Neural progenitor cell (in vitro differentiated cells): ENCODE measurements around the gene UPP2. TPM values are rescaled to one million over a fixed set of nuclear protein-coding genes. Genes with fewer than 3 reads are reported as not detected.

ENCODE experiments used
- DNase-seq: peaks from one replicate; pipeline ENCODE4 v3.0.0-alpha.2; 2016; ENCODE audit warnings: low spot score
- H2AFZ ChIP-seq: fragments of 200-600 bp; sonication (generic); replicated peaks from 2 replicates; pipeline ENCODE4 v1.6.1; 2016; ENCODE audit warnings: antibody characterized with exemption
- H3F3A ChIP-seq: fragments of 200-600 bp; sonication (generic); 2 replicates; pipeline ENCODE4 v1.6.1; 2016; ENCODE audit warnings: antibody characterized with exemption, low read depth
- H3K27ac ChIP-seq: fragments of 200-600 bp; sonication (generic); 2 replicates; pipeline ENCODE4 v1.5.1; 2016; ENCODE audit warnings: mild to moderate bottlenecking
- H3K27me3 ChIP-seq: fragments of 200-600 bp; sonication (generic); 2 replicates; pipeline ENCODE4 v1.6.1; 2016; ENCODE audit warnings: mild to moderate bottlenecking, moderate library complexity
- H3K36me3 ChIP-seq: fragments of 200-600 bp; sonication (generic); 2 replicates; pipeline ENCODE4 v1.5.1; 2016
- H3K4me1 ChIP-seq: fragments of 200-600 bp; sonication (generic); 2 replicates; pipeline ENCODE4 v1.6.1; 2016; ENCODE audit warnings: mixed run types
- H3K4me2 ChIP-seq: fragments of 200-600 bp; sonication (generic); 2 replicates; pipeline ENCODE4 v1.6.1; 2016
- H3K4me3 ChIP-seq: fragments of 200-600 bp; sonication (generic); 2 replicates; pipeline ENCODE4 v1.5.1; 2016
- H3K79me2 ChIP-seq: fragments of 200-600 bp; sonication (generic); 2 replicates; pipeline ENCODE4 v1.6.1; 2016; ENCODE audit warnings: low read depth
- H3K9ac ChIP-seq: fragments of 200-600 bp; sonication (generic); 2 replicates; pipeline ENCODE4 v1.6.1; 2016
- H3K9me3 ChIP-seq: fragments of 200-600 bp; sonication (generic); 2 replicates; pipeline ENCODE4 v1.5.1; 2016; ENCODE audit warnings: low read depth
- H4K20me1 ChIP-seq: fragments of 200-600 bp; sonication (generic); 2 replicates; pipeline ENCODE4 v1.6.1; 2016; ENCODE audit warnings: low read depth
- H3K27ac Mint-ChIP-seq: 3 replicates; pipeline ENCODE4 v1.8.0; 2021; ENCODE audit warnings: mixed read lengths
- H3K27me3 Mint-ChIP-seq: 2 replicates; pipeline ENCODE4 v1.8.0; 2022; ENCODE audit warnings: low read depth, mild to moderate bottlenecking, inconsistent platforms, moderate library complexity, mixed read lengths; ENCODE audit not compliant: insufficient read depth
- H3K36me3 Mint-ChIP-seq: 3 replicates; pipeline ENCODE4 v1.8.0; 2021; ENCODE audit warnings: mixed read lengths
- H3K4me1 Mint-ChIP-seq: 3 replicates; pipeline ENCODE4 v1.8.0; 2021; ENCODE audit warnings: mixed read lengths
- H3K4me3 Mint-ChIP-seq: 3 replicates; pipeline ENCODE4 v1.8.0; 2021; ENCODE audit warnings: mild to moderate bottlenecking, moderate library complexity, mixed read lengths
- H3K9me3 Mint-ChIP-seq: 3 replicates; pipeline ENCODE4 v1.8.0; 2020; ENCODE audit warnings: mixed read lengths
- EZH2 ChIP-seq: fragments of 200-600 bp; sonication (generic); IDR thresholded peaks from 2 replicates; pipeline ENCODE4 v1.6.1; 2017; ENCODE audit warnings: antibody characterized with exemption, mild to moderate bottlenecking, moderate library complexity
- EZH2phosphoT487 ChIP-seq: fragments of 200-600 bp; sonication (generic); IDR thresholded peaks from 2 replicates; pipeline ENCODE4 v1.6.1; 2017; ENCODE audit warnings: antibody characterized with exemption
- total RNA-seq: library from RNA; depleted of rRNA; stranded (reverse); fragments of >200 nt; gene quantifications from 2 replicates; pipeline ENCODE4 v1.2.3, GENCODE V29; 2015; ENCODE audit warnings: low replicate concordance
- TF ChIP-seq, protein P1 (sequence below): fragments of 200-600 bp; sonication (generic); IDR thresholded peaks from 2 replicates; pipeline ENCODE4 v1.5.1; 2017; ENCODE audit warnings: antibody characterized with exemption, mild to moderate bottlenecking

UPP2 gene
- total RNA-seq, 1 donor from 2014 or later: not detected

DNA sequence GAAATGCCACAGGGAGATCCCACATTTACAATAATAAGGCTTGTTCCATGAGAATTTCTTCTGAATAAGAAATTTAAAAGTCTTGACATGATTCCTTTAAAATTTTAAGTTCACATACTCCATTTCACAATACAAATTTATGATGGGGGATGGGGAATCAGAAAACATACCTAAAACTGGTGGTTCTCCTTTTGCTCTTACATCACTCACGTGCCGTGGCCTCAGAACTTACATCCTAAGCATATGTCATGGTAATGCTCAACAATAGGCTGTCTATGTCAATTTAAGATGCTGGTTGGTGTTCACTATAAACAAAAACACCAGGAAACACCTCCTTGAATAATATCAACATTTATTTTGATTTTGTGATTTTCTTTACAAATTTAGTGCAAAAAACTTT, 12.8 kb downstream of the UPP2 start:
- no peak overlapping the region for H3K4me3 Mint-ChIP-seq
- TF ChIP-seq EZH2 (no peak), EZH2phosphoT487 (no peak)
- TF ChIP-seq, protein P1, sequence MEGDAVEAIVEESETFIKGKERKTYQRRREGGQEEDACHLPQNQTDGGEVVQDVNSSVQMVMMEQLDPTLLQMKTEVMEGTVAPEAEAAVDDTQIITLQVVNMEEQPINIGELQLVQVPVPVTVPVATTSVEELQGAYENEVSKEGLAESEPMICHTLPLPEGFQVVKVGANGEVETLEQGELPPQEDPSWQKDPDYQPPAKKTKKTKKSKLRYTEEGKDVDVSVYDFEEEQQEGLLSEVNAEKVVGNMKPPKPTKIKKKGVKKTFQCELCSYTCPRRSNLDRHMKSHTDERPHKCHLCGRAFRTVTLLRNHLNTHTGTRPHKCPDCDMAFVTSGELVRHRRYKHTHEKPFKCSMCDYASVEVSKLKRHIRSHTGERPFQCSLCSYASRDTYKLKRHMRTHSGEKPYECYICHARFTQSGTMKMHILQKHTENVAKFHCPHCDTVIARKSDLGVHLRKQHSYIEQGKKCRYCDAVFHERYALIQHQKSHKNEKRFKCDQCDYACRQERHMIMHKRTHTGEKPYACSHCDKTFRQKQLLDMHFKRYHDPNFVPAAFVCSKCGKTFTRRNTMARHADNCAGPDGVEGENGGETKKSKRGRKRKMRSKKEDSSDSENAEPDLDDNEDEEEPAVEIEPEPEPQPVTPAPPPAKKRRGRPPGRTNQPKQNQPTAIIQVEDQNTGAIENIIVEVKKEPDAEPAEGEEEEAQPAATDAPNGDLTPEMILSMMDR: no peak

DNA sequence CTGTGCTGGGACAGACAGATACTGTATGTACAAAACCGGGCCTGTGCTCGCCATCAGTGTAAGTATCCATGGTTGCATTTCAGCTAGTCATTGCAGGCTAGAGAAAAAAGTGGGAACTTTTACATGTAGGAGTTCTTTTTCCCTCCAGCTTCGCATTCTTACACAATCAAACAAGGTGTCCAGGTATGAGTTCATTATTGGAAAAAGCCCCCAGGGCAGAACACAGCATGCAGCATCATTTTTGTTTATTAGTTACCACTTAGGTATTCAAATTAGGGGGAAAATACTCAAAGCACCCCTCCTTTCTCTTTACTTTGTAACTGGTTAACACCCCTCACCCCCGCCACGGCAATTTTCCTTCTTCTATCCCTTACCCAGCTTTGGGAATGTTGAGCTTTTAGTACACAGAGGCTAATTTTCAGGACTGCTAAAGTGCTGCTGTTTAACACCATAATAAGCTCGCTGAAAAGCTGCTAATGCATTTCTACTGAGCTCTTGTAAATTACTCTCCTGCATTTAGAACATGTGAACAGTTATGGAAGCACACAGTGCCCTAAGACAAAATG, 13.6 kb downstream of the UPP2 start:
- Mint-ChIP-seq H3K27me3 (no peaks in the 10 kb centered on the region), H3K4me3 (no peak overlapping the region), H3K4me1 (no peaks in the 10 kb centered on the region), H3K36me3 (no peaks in the 10 kb centered on the region), H3K9me3 (no peaks in the 10 kb centered on the region), H3K27ac (no peak overlapping the region)
- Histone ChIP-seq H3K4me2 (no peak overlapping the region), H3K4me3 (no peak overlapping the region), H2AFZ (no peak overlapping the region), H3K27me3 (no peaks in the 10 kb centered on the region), H3K36me3 (no peaks in the 10 kb centered on the region), H3K9ac (no peak overlapping the region), H3K79me2 (no peaks in the 10 kb centered on the region), H3K4me1 (no peaks in the 10 kb centered on the region), H3F3A (no peaks in the 10 kb centered on the region), H3K9me3 (no peaks in the 10 kb centered on the region), H4K20me1 (no peaks in the 10 kb centered on the region), H3K27ac (no peak overlapping the region)
- DNase-seq: no peak
- TF ChIP-seq, protein P1: no peak

More for the DNA sequence above, 12.8 kb downstream of the UPP2 start:
- no peaks in the 10 kb centered on the region for H3K27me3 ChIP-seq
- Mint-ChIP-seq H3K4me1 (no peaks in the 10 kb centered on the region), H3K9me3 (no peaks in the 10 kb centered on the region), H3K36me3 (no peaks in the 10 kb centered on the region), H3K27me3 (no peaks in the 10 kb centered on the region), H3K27ac (no peak overlapping the region)
- no peak overlapping the region for H3K27ac ChIP-seq
- no peaks in the 10 kb centered on the region for H3K36me3 ChIP-seq
- no peaks in the 10 kb centered on the region for H3F3A ChIP-seq
- H3K9ac ChIP-seq: no peak overlapping the region
- H2AFZ ChIP-seq: no peak overlapping the region
- no peak for DNase-seq
- no peaks in the 10 kb centered on the region for H3K4me1 ChIP-seq
- H4K20me1 ChIP-seq: no peaks in the 10 kb centered on the region
- H3K4me3 ChIP-seq: no peak overlapping the region
- no peak overlapping the region for H3K4me2 ChIP-seq
- H3K9me3 ChIP-seq: no peaks in the 10 kb centered on the region
- H3K79me2 ChIP-seq: no peaks in the 10 kb centered on the region

DNA sequence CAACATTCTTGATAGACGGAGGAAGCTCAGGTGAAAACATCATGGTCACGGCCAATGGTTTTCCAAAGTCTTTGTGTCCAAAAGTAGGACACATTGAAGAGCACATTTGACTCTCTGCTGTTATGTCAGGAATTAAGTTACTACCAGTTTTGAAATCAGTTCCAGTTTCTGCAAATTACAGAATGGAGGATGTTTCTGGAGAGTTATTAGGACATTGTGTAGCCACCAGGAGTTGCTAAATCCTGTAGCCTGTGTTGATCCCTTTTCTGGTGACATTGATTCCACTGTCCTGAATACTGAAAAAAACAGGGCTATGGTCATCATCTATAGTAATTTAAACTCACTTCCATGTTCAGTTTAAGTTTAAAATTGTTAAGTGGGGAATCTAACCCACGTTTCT, 15.3 kb downstream of the UPP2 start:
- Histone ChIP-seq H3K4me3 (no peak overlapping the region), H3K36me3 (no peaks in the 10 kb centered on the region), H3K9me3 (no peaks in the 10 kb centered on the region), H3K27me3 (no peaks in the 10 kb centered on the region), H3F3A (no peaks in the 10 kb centered on the region), H3K4me1 (no peaks in the 10 kb centered on the region), H3K4me2 (no peak overlapping the region), H3K27ac (no peak overlapping the region), H4K20me1 (no peaks in the 10 kb centered on the region), H2AFZ (no peak overlapping the region), H3K79me2 (no peaks in the 10 kb centered on the region), H3K9ac (no peak overlapping the region)
- Mint-ChIP-seq H3K4me3 (no peak overlapping the region), H3K9me3 (no peaks in the 10 kb centered on the region), H3K27ac (no peak overlapping the region), H3K4me1 (no peaks in the 10 kb centered on the region), H3K27me3 (no peaks in the 10 kb centered on the region), H3K36me3 (no peaks in the 10 kb centered on the region)
- TF ChIP-seq EZH2phosphoT487 (no peak), EZH2 (no peak)
- TF ChIP-seq, protein P1: no peak
- DNase-seq: no peak
